GM19351 (cell line): ENCODE results near the gene CYTH4.

ENCODE experiments used
- ATAC-seq: cut with Tn5 transposase; IDR thresholded peaks from one replicate; pipeline ENCODE4 v1.9.1; 2021; ENCODE audit warnings: mild to moderate bottlenecking, moderate library complexity; ENCODE audit not compliant: unreplicated experiment

The CYTH4 gene

GRCh38 chr22:37288521-37288920 is 6.2 kb downstream of the CYTH4 start:
- no peak for ATAC-seq

DNA sequence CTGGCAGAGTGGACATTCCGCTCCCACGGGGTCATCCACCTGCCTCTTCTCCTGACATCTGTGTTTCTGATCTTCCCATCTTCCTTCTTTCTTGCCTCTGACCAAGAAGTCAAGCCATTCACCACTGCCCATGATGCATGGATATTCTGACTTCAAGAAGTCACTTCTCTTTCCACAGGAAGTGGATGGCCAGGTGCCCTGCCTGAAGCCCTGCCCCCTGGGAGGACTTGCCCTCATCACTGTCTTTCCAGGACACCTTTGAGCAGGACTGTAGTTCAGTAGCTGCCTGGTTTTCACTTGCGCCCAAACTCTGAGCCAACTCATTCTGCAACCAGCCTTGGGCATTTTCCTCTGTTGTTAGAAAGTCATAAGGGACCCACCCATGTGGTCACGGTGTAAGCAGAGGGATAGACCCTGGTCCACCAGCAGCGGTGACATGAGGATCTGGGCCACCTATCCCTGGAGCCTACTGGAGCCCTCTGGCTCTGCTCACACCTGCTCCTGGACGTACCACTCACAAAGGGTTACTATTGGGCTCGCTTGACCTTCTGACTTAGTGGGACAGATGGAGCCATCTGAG is 6.9 kb downstream of the CYTH4 start:
- no peak for ATAC-seq

GRCh38 chr22:37290737-37291136 is 8.4 kb downstream of the CYTH4 start:
- ATAC-seq, result no peak

DNA sequence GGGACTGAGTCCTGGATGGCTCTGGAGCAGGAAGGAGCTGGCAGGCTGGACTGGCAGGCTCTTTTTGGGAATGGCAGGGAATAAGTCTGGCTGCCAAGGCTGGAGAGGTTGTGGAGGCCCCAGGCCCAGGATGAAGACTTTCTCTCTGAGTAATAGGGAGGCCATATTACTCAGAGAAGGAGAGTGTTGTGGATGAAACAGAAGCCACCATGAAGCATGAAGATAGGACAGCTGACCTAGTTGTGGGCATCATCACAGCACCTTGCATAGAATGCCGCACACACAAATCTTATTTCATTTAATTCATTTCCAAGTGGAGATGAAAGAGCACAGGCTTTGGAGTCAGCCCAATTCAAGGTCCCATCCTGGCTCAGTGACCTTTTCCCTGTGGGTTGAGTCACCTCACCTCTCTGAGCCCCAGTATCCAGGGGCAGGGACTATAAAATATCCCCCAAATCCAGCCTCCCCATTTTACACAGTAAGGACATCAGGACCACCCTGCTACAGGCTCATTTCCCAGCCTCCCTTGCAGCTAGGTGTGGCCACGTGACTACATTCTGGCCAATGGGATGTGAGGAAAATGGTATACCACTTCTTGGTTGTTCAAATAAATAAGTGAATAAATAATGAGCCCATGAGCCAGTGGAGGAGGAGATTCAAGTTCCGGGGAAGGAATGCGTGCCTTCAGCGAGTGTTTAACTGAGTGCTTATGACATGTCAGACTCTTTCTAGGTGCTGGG is 9.4 kb downstream of the CYTH4 start:
- no peak for ATAC-seq

DNA sequence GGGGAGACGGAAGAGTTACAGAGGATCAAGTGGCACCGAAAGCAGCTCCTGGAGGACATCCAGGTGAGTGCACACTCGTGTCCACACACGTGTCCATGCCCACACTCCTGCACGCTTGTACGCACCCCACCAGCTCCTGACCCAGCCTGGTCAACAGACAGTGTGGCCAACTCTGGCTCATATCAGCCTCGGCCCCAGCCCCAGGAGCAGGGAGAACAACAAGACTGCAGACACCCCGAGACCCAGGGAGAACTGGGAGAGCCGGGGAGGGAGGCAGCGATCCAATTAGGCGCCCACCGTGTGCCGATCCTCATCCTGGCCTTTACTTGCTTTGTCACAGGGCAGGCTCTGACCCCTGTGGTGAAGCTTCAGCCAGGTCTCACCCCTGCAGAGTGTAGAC is 10.3 kb downstream of the CYTH4 start:
- ATAC-seq, result no peak

DNA sequence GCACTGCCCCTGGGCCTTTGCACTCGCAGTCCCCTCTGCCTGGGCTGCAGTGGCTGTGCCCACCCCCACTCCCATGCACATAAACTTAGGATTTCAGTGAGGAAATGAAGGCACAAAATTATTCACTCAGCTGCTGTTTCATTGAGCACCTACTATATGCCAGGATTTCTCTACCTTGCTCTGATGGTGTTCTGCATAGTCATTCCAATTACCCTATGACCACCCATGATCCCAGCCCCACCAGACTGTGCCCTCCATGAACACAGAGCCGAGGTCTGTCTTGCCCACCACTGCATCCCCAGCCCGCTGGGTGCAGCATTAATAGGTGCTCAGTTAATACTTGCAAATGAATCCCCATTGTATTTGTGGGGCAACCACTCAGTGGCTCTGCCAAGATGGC is 10.9 kb downstream of the CYTH4 start:
- ATAC-seq, result no peak

DNA sequence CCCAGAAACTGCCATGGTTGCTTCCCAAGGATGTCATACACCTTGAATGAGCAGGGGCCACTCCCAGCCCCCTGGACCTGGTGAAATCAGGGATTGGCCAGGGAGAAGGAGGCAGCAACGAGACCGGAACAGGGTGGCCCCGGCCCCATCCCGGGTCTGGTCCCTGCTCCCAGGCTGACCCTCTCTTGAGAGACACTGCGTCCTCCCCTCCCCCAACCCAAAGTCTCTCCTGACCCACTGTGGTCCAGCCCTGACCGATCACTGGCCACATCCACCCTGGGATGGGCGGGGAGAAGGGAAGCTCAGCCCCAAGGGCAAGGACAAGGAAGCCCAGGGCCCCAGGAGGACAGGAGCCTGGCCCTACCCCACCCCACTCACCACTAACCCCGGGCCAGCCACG is 12.4 kb downstream of the CYTH4 start:
- ATAC-seq, result no peak

DNA sequence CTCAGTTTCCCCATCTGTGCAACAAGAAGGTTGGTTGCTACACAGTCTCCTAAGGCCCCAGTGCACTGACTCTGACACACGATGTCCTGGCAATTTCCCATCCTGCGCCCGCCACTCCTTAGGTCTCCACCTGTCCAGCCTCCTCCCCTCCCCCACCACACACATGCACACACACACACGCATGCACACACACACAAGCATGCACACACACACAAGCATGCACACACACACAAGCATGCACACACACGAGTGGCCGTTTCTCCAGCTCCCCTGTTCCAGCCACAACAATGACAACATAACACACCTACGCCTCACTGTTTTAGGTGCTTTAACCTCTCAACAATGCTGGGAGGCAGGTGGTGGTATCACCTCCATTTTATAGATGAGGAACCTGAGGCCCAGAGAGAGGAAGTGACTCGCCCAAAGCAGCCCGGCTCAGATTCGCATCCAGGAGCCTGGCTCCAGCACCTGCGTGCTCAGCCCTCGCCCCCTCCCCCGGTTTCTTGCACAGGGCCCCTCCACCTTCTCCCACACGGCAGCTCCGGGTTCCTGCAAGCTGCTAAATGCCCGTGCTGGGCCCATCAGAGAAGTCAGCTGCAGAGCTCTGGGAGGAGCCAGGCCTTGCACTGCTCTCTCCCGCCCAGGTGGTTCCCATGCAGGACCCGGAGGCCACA is 13.0 kb downstream of the CYTH4 start:
- no peak for ATAC-seq

DNA sequence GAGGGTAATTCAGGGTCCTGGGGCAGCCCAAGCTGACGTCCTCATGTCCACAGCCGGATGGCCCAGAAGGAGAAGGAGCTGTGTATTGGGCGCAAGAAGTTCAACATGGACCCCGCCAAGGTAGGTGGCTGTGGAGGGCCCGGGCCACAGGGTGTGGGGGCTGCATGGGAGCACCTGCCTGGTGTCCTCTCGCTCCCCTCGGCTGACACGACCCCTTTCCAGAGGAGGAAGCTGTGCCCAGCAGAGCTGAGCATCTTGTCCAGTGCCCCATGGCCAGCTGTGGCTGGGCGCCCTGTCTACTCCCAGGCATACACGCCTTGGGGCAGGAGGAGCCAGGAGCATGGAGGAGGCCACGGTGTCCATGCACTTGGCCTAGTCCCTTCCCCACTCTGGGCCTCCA is 13.6 kb downstream of the CYTH4 start:
- no peak for ATAC-seq

DNA sequence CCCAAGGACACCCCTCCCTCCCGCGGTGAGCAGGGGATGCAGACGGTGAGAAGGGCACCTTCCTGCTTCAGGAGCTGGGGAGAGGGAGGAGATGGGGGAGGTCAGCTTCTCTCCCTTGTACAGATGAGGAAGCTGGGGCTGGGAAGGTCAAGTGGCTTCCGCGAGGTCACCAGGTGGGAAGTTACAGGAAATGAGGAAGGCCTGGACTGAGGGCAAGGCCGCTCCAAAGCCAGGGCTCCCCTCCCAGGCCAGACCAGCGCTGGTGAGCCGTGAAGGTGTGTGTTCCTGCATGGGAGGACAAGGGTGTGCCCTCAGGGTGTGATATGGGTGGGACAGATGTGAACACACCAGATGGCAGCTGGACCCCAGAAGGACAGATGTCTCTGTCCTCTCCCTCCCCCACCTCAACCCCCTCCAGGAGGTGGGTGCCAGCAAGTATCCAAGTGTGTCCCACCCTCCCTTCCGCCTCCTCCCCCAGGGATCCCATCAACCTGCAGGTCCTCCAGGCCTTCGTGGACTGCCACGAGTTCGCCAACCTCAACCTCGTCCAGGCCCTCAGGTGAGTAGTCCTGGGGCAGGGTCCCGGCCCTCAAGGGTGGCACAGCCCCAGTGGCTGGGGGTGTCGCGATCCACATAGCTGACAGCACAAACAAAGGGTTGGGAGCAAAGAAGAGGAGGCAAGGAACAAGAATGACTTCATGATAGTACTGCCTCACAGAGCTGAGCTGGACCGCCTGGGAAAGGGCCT is 16.6 kb downstream of the CYTH4 start:
- no peak for ATAC-seq

- ATAC-seq, result no peak
These were observed 17.7 kb downstream of the CYTH4 start for GRCh38 chr22:37299969-37300509.

GRCh38 chr22:37300551-37301017 is 18.3 kb downstream of the CYTH4 start:
- no peak for ATAC-seq

DNA sequence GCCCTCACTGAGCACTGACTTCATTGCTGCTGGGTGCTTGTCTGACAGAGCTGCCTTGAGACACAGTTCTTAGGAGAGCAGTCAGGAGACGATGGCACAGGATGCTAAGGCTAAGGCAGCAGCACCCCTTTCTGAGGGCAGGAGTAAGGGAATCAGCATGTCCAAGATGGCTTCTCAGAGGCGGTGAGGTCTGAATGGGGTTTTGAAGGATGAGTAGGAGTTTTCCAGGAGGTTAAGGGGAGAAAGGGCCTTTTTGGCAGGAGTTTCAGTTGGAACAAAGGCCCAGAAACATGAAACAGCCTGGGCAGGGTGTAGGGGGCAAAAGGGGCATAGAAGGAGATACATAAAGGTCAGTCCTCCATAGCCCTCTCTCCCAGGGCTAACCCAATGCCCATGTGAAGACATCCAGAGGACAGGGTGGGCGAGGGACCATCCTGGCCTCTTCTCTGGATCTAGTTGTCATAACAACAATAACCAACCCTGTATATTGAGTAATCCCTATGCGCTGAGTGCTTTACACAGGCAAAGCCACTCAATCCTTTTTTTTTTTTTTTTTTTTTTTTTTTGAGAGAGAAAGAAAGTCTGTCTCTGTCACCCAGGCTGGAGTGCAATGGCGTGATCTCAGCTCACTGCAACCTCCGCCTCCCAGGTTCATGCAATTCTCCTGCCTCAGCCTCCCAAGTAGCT is 19.0 kb downstream of the CYTH4 start:
- no peak for ATAC-seq

DNA sequence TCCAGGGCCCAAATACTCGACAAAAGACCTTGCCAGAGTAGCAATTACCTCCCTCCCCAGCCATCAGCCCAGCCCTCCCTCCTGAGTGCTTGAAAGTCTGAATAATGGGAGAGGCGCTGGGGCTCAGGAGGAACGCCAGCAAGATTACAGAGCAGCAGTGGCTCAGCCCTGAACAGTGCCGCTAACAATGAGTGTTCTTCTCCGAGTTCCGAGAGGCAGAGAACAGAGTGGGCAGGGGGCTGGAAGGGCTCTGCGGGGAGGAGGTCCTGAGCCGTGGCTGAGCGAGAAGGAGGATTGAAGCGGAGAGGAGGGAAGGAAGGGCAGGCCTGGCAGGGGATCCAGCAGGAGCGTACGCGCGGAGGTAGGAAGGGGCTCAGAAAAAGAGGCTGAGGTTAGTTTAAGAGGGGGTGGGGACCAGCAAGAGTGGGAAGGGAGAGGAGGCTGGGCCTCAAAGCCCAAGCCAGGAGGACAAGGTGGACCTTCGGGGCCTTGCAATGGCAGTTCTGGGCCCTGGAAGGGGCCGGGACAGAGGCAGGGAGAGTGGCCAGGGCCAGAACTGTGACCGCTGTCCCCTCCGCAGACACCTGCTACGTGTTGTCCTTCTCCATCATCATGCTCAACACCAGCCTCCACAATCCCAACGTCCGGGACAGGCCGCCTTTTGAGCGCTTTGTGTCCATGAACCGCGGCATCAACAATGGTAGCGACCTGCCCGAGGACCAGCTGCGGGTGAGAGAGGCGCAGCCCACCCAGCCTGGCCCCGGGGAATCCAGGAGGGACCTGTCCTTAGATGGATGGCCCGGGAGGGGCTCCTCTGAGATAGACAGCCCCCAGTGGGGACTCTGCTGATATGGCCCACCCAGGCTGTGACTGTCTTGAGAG is 20.6 kb downstream of the CYTH4 start:
- no peak for ATAC-seq

GRCh38 chr22:37303821-37304274 is 21.5 kb downstream of the CYTH4 start:
- ATAC-seq, result no peak

- no peak for ATAC-seq
These were observed 22.5 kb downstream of the CYTH4 start for GRCh38 chr22:37304595-37305343.

- no peak for ATAC-seq
These were observed 23.6 kb downstream of the CYTH4 start for GRCh38 chr22:37305887-37306286.

- ATAC-seq, result no peak
These were observed 24.2 kb downstream of the CYTH4 start for GRCh38 chr22:37306494-37306829.
